NCI-H2107 treated with DMSO at 0.1 percent for 48 hours (cell line): ENCODE measurements around the gene FAM161A.
"Not testable (repeated sequence)": the region's sequence is repeated elsewhere in the genome, so short reads cannot be mapped to it uniquely, and the experiment has no call there.

ENCODE experiments used
- DNase-seq: peaks from one replicate; lab custom pipeline; 2025; ENCODE audit not compliant: unreplicated experiment; lab: John Stamatoyannopoulos, UW

Gene FAM161A

GRCh38 chr2:61853847-61854563, at the start of gene FAM161A:
FAM161A (minus strand) TSS chr2:61854060; CDS start chr2:61854041, 19 bp downstream.
- DNase-seq = peak; percentile 64

GRCh38 chr2:61900281-61900680, 46.4 kb upstream of the FAM161A start:
- DNase-seq = no peak

- peak; percentile 17 for DNase-seq
Observed at GRCh38 chr2:61898810-61899209, 45.0 kb upstream of the FAM161A start.

- DNase-seq = peak; percentile 58
Observed at GRCh38 chr2:61888267-61889055, 34.6 kb upstream of the FAM161A start, which contains the start of gene CCT4. CCT4 (minus strand) TSS chr2:61888656; CDS start chr2:61888507, 149 bp downstream.

- DNase-seq = no peak
Observed at GRCh38 chr2:61887717-61888266, 33.9 kb upstream of the FAM161A start.

GRCh38 chr2:61885896-61886603, 32.2 kb upstream of the FAM161A start:
- no peak for DNase-seq

GRCh38 chr2:61882850-61883249, 29.0 kb upstream of the FAM161A start:
- no peak for DNase-seq

- DNase-seq = not testable (repeated sequence)
Observed at GRCh38 chr2:61879351-61879750, 25.5 kb upstream of the FAM161A start.

GRCh38 chr2:61878761-61879160, 24.9 kb upstream of the FAM161A start:
- DNase-seq = no peak

GRCh38 chr2:61877571-61878245, 23.8 kb upstream of the FAM161A start:
- DNase-seq = no peak

GRCh38 chr2:61876400-61876799, 22.5 kb upstream of the FAM161A start:
- no peak for DNase-seq

- DNase-seq = not testable (repeated sequence)
Observed at GRCh38 chr2:61866482-61867089, 12.7 kb upstream of the FAM161A start.

- DNase-seq = no peak
Observed at GRCh38 chr2:61862085-61862484, 8.2 kb upstream of the FAM161A start.

GRCh38 chr2:61857224-61857623, 3.4 kb upstream of the FAM161A start:
- DNase-seq = no peak

- DNase-seq = no peak
Observed at GRCh38 chr2:61855318-61855613, 1.4 kb upstream of the FAM161A start.

- DNase-seq = peak; percentile 97
Observed at GRCh38 chr2:61854564-61855317, 881 bp upstream of the FAM161A start.

- peak; percentile 7 for DNase-seq
Observed at GRCh38 chr2:61853086-61853846, 594 bp downstream of the FAM161A start.

GRCh38 chr2:61851270-61851669, 2.6 kb downstream of the FAM161A start:
- DNase-seq = not testable (repeated sequence)

- no peak for DNase-seq
Observed at GRCh38 chr2:61845320-61845719, 8.5 kb downstream of the FAM161A start.
